Stimulated activated CD4-positive, alpha-beta T cell treated with anti-CD3 and anti-CD28 coated beads, TNF-alpha, amount 100 ng/mL, for 1 hour (primary cell): ENCODE data around the gene WDR64.

Experiments
- DNase-seq, 3 donors: peaks; one replicate each; pipeline ENCODE4 v3.0.0-alpha.2; 2020; ENCODE audit warnings: low read depth in 3 of 3, low spot score in 1 of 3

WDR64 gene

GRCh38 chr1:241652012-241652411 is at the start of gene WDR64:
WDR64 (plus strand) TSS chr1:241652281; CDS start chr1:241652485, 204 bp downstream.
- DNase-seq = no peak

- no peak for DNase-seq
These were observed 48.3 kb upstream of the WDR64 start for GRCh38 chr1:241603731-241604245.

DNA sequence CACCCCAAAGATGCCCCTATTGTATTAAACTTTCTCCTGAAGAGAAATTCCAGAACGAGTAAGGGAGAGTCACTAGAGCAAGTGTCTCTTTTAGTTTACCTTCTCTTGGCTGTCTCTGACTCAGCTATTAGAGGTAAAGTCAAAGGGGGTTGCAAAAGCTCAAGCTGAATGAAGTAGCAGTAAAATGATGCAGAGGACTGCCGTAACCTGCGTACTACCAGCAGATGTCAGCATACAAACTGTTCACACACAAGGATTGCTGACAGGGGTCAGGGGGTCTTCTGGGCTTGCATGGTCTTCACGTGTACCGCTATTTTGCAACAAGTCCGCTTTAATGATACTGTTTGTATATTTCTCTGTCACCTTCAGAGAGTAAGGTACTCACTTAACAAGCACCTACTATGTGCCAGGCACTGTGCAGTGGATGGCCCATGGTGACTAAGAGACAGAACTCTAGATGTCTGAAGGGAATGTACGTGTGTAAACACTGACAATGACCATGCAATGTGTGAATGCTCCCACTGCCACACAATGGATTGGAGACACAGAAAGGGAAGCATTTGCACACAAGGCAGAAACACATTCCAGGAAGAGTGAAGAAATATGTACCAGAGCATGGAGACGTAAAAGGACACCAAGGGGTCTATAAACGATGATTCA is 46.8 kb upstream of the WDR64 start:
- DNase-seq = no peak

- DNase-seq = no peak
These were observed 45.5 kb upstream of the WDR64 start for GRCh38 chr1:241606544-241606943.

DNA sequence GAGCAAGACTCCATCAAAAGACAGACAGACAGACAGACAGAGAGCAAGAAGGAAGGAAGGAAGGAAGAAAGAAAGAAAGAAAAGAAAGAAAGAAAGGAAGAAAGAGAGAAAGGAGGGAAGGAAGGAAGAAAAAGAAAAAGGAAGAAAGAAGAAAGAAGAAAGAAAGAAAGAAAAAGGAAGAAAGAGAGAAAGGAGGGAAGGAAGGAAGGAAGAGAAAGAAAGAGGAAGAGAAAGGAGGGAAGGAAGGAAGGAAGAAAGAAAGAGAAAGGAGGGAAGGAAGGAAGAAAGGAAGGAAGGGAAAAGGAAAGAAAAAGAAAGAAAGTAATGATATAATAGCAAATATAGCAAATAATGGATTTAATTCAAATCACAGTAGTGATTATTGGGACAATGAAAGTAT is 44.6 kb upstream of the WDR64 start:
- no peak for DNase-seq

- no peak for DNase-seq
These were observed 43.6 kb upstream of the WDR64 start for GRCh38 chr1:241608379-241609033.

DNA sequence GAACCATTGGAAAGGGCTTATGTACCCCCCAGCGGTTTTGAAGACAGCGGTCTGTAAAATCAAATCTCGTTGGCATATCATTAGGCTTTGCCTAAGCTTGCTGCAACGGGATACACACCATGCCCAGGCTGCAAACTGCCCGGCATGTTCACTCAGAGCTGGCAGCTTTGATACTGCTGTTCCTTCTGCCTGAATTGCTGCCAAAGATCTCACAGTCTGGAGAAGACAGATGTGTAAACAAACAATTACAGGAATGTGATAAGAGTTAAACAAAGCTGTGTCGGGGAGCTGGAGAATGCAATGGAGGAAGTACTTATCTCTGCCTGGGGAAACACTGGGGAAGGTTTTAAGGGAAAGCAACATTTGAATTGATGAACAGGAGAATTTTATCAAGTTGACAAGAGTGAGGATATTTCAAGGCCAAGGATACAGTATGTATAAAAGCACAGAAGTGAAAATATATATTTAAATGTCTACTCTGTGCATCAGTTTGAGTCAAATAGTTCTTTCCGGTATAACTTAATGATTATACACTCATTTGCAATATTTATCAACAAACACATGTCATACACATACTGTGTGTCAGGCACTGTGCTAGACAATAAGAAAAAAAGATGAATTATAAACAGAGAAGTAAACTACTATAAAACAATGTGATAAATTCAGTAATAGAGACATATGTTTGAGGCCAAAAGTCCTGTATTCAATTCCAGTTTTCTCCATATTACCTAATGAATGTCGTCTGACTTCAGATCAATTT is 41.8 kb upstream of the WDR64 start:
- DNase-seq = no peak

GRCh38 chr1:241611063-241611462 is 41.0 kb upstream of the WDR64 start:
- DNase-seq = no peak

DNA sequence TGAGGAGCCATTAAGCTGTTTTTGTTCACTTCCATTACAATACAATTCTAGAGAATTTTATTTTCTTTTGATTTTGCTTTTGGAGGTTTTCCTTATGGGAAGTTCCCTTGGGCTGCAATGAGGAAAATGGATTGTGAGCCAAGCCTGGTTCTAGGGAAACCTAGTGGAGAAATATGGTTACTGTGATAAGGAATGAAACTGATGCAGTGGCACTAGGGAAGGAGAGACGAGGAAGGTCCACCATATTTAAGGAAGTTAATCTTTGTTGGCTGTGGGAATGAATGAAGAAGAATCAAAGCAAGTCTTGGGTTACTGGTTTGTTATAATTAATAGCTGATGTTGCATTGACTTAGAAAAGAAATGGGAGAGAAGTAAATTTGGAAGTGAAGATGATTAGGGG is 40.3 kb upstream of the WDR64 start:
- DNase-seq = no peak

DNA sequence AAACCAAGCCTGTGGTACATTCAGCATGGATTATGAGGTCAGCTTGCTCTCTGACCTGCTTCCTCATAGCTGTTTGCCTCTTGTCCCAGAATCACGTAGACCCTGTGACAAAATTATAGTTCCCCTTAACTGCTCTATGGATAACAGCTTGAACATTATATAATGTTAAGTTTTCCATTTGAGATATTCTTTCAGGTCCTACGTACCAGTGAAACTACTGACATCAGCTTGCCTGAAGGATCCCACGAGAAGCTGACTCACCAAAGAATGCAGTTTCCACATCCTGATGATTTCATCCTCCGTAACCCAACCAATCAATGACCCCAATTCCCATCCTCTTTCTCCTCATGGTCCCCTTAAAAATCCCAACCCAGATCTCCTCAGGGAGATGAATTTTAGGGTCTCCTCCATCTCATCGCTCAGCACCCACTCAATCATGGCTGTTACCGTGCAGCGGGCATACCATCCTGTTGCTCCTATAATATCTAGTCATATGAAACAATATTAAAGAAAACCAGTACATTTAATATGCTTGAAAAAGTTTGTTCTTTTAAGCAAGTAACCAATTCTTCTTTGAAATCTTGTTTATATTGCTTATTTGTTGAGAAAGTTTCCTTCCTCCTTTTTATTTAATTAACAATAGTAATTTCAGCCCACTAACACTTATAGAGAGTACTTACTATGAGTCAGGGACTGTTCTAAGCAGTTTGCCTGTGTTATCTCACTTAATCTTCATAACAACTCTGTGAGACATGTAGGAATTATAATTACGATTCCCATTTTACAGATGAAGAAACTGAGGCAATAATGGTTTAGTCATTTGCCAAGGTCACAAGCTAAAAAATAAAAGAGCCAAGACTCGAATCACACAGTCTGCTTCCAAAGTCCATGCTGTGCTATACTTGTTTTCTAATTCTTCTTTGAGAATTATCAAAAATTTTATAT is 39.3 kb upstream of the WDR64 start:
- DNase-seq = no peak

DNA sequence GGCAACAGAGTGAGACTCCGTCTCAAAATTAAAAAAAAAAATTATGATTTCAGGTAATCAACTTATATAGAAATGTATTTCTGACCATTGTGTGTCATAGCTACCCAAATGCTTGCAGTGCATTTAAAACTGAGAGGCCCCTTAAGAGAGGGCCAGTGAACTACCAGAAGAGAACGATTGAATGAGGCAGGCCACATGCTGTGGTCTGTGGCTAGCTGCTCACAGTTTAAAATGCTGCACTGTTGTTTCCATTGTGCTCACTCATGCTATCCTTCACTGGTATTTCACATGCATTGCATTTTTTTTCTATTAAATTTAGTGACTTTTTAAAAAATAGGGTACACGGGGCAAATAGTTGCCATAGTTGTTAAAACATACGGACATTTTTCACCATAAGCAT is 37.9 kb upstream of the WDR64 start:
- no peak for DNase-seq

DNA sequence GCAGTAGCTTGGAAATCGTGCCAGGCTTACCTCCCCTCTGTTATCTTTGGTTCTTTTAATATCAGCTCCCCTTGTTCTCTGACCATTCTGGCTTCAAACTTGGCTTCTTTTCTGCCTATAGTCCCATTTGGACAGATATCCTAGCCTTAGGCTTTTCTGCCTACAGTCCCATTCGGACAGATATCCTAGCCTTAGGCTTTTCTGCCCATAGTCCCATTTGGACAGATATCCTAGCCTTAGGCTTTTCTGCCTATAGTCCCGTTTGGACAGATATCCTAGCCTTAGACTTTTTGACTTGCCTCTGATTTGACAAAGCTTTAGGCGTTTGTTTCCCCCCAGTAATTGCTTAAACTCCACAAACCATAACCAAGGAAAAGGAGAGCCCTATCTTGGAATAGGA is 37.5 kb upstream of the WDR64 start:
- DNase-seq = no peak

DNA sequence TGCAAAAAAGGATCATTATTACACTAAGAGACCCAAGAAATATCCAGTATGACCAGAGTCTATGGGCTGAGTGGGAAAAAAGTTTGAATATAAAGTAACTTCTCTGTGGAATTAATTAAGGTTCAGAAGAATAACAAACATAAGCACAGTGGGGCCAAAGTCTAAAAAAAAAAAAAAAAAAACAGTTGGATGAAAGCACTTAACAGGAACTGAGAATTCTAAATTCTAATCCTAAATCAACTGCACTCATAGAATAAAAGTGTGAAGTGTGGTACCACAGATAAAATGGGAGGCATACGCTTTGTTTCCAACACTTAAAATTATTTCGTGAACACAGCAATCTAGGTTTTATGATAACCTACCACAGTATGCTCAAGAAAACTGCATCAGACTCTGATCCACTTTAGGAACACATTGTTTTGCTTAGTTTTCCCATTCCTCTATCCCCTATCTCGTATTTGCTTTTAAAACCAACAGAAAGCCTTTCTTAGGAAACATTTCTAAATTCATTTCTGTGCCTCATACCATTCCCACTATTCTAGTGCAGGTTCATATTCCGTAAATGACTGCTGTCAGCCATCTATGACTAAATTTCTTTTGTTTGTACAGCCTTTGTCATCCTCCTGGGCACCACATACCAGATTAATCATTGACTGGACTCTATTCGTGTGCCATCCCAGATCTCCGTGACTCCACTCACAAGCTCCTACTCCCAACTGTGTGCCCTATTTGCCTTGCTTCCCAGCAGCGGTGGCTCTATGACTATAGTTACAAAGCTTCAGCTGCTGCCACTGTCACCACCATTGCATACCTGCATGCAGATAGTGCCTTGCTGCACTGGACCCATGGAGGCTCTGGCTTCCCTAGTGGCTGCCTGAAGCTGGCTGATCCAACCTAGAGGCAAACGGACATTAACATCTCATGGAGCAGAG is 36.8 kb upstream of the WDR64 start:
- DNase-seq = no peak

DNA sequence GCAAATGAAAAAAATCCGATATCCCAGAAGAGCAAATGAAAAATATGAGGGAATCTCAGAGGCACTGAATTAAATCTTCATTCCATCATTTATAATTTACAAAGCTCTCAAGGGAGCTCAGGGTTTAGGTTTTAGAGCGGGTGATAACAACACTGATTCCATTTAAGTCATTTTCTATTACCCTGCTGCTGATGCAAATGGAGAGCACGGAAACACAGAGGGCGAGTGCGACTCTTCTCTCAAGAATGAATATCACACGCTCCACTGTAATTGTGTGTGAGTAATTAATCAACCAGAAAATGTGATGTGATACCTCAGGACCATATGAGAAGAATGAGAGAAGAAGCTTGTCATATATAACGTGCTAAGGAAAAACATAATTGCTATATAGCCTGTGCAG is 34.7 kb upstream of the WDR64 start:
- DNase-seq = no peak

DNA sequence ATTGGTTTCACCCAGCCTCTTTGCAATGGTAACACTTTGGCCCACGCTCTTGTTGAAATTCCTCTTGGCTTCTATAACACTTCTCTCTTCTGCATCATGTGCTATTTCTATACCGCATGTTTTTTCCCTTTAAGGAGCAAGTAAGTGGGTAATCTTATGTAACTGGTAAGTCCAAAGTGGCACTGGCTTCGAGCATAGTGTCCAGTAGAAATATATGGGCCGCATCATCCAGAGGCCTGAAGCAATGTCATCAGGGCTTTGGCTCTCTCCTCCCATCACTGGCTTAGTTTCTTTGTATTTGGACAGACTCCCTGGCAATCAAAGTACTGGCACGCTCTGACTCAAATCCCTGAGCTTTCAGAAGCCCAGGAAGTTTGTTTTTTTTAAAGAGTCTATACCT is 29.4 kb upstream of the WDR64 start:
- no peak for DNase-seq

GRCh38 chr1:241624935-241625334 is 27.1 kb upstream of the WDR64 start:
- DNase-seq = no peak

GRCh38 chr1:241627453-241628259 is 24.4 kb upstream of the WDR64 start:
- DNase-seq = no peak

- no peak for DNase-seq
These were observed 22.1 kb upstream of the WDR64 start for GRCh38 chr1:241630005-241630404.

GRCh38 chr1:241630476-241630875 is 21.6 kb upstream of the WDR64 start:
- no peak for DNase-seq
